SH-SY5Y (cell line): Measurements from ENCODE around the gene NBEA.

Experiments used
- GATA2 ChIP-seq: IDR thresholded peaks from 2 replicates; pipeline ENCODE4 v1.6.1; 2011; ENCODE audit warnings: mild to moderate bottlenecking, low read depth, low read length
- GATA3 ChIP-seq: IDR thresholded peaks from 2 replicates; pipeline ENCODE4 v1.6.1; 2011; ENCODE audit warnings: low read depth, mild to moderate bottlenecking, low read length, moderate library complexity

DNA sequence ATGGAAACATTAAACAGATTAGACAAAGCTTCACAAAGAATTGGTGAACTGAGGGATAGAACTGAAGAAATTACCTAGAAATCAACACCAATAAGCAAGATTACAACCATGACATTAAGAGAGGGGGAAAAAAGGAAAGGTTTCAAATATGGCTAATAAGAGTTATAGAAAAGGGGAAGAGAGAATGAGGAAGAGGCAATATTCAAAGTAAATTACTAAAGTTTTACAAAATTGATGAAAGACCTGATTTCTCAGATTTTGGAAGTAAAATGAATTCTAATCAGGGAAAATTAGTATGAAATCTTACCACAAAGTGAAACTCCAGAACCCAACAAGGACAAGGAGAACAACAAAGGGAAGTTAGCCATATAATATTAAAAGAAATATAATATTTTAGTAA is 187.4 kb downstream of the NBEA start:
- TF ChIP-seq GATA2 (no peak), GATA3 (no peak)
